Measurements from ENCODE around the gene BPIFB2.

- TF ChIP-seq POLR2AphosphoS5 (IDR thresholded peaks at IDR 0.05) = no peak
- TF ChIP-seq, protein P1, sequence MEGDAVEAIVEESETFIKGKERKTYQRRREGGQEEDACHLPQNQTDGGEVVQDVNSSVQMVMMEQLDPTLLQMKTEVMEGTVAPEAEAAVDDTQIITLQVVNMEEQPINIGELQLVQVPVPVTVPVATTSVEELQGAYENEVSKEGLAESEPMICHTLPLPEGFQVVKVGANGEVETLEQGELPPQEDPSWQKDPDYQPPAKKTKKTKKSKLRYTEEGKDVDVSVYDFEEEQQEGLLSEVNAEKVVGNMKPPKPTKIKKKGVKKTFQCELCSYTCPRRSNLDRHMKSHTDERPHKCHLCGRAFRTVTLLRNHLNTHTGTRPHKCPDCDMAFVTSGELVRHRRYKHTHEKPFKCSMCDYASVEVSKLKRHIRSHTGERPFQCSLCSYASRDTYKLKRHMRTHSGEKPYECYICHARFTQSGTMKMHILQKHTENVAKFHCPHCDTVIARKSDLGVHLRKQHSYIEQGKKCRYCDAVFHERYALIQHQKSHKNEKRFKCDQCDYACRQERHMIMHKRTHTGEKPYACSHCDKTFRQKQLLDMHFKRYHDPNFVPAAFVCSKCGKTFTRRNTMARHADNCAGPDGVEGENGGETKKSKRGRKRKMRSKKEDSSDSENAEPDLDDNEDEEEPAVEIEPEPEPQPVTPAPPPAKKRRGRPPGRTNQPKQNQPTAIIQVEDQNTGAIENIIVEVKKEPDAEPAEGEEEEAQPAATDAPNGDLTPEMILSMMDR (IDR thresholded peaks at IDR 0.05) = no peak
- TF ChIP-seq POLR2A (IDR thresholded peaks at IDR 0.05) = no peak
These were observed 47.3 kb upstream of the BPIFB2 start for GRCh38 chr20:32960222-32960518.
